Hair follicular keratinocyte (primary cell): ENCODE measurements around the gene MADCAM1. TPM values are rescaled to one million over a fixed set of nuclear protein-coding genes. Genes with fewer than 3 reads are reported as not detected.

Source experiments
- total RNA-seq: library from RNA; depleted of rRNA; stranded (reverse); fragments of >200 nt; gene quantifications from 2 replicates; pipeline ENCODE4 v1.2.3, GENCODE V29; 2015

MADCAM1 gene
- not detected in 2 replicates for total RNA-seq

DNA sequence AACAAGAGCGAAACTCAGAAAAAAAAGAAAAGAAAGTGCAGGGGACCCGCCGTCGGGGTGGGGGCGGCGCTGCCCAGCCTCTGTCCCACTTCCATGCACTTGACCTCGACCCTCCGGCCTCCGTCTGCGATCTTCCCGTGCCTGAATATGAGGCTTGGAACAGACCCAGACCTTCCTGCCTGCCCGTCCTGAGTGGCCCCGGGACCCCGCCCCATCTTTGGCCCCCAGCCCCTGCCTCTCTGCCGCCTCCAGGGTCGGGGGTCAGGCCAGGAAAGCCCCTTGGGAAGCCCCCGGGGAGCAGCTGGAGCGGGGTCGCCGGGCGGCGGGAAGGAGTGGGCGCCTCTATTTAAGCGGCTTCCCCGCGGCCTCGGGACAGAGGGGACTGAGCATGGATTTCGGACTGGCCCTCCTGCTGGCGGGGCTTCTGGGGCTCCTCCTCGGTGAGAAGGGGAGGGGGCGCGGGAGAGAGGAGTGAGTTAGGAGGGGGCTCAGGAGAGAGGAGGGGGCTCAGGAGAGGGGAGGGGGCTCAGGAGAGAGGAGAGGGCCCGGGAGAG, at the start of gene MADCAM1:
Gene MADCAM1 (plus strand): TSS at position 375 of the 554 bp plus-strand sequence. CDS start 14 bp downstream, at position 389.

DNA sequence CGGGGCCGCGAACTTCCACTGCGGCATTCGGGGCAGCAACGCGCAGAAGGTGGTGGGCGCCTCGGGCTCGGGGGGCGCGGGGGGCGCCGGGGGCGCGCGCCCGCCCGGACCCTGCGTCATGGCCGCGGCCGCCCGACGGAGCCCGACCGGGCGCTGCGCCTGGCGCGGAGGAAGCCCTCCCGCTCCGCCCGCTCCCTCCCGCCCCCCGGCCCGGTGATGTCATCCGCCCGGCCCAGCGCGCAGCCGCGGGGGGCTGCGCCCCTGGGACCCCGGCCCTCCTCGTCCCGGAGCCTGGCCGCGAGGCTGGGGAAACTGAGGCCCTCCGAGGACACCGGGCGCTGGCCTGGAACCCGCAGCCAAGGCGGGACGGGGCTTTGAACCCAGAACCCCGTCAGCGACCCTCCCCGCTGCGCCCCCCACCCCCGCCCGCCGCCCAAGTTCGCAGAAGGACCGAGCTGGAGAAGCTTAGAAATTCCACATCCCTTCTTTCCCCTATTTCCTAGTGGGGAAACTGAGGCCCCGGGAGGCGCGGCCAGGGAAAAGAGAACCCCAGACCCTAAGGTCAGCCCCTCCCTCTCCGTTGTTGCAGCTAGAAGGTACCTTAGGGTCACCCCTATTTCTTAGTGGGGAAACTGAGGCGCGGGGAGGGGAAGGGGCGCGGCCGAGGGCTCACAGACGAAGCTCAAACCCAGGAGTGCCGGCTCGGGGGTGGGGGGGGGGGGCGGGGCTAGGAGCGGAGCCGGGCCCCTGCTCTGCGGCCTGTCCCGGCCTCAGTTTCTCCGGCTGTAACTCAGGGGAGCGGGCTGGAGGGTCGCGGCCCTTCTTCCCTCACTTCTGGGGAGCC, 35.2 kb upstream of the MADCAM1 start, which contains the start of gene SHC2:
Gene SHC2 (minus strand): TSS at position 157 of the 844 bp plus-strand sequence. CDS start 37 bp downstream, at position 120.

DNA sequence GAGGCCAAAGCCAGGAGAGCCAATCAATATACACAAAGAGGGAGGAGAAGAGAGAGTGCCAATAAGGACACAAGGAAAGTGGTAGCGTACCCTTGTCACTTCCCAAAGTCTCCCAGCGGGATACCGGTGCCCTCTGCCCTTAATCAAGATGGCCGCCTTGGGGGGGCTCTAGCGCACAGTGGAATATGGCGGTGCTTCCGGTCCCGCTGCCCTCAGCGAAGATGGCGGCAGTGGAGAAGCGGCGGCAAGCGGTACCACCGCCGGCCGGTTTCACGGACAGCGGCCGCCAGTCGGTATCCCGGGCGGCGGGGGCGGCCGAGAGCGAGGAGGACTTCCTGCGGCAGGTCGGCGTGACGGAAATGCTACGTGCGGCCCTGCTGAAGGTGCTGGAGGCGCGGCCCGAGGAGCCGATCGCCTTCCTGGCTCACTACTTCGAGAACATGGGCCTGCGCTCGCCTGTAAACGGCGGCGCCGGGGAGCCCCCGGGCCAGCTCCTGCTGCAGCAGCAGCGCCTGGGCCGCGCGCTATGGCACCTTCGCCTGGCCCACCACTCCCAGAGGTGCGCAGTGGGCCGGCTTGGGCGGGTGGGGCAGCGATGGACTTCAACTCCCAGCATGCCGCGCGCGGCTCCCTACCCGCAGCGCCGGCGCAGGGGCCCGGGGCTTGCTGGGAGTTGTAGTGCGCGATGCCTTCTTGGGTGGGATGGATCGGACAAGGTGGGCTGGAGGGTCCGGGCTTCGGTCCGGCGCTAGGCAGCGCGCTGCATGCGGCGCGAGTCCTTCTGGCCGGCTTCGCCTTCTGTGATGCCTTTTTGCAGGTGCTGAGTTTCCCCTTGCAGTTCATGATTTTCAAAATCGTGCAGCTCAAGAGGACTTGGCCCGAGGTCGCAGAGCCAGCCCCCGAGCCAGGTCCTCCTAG, 11.3 kb downstream of the MADCAM1 start, which contains the start of gene TPGS1:
Gene TPGS1 (plus strand): TSS at position 212 of the 918 bp plus-strand sequence. CDS start 10 bp downstream, at position 222.

DNA sequence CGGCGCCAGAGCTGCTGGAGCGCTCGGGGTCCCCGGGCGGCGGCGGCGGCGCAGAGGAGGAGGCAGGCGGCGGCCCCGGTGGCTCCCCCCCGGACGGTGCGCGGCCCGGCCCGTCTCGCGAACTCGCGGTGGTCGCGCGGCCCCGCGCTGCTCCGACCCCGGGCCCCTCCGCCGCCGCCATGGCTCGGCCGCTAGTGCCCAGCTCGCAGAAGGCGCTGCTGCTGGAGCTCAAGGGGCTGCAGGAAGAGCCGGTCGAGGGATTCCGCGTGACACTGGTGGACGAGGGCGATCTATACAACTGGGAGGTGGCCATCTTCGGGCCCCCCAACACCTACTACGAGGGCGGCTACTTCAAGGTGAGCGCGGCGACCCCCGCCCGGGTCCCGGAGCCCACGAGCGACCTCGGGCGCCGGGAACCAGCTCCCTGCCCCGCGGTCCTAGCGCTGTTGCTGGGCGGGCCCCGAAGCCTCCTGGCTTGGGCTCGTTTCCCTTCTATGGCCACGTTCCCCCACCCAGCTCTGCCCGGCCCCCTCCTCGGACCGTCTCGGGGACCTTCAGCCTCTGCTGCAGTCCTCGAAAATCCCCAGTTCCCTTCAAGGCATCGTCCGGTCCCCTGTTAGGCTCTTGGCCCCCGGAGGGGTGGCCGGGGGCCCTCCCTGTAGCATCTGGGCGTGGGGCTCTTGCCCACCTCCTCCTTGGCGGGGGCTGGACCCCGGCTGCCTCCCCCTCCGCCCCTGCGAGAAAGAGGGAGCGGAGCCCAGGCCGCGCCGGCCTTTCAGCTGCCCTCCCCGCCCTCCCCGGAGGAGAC, 35.7 kb downstream of the MADCAM1 start, which contains the start of gene CDC34:
Gene CDC34 (plus strand): TSS at position 8 of the 808 bp plus-strand sequence. CDS start 172 bp downstream, at position 180.

DNA sequence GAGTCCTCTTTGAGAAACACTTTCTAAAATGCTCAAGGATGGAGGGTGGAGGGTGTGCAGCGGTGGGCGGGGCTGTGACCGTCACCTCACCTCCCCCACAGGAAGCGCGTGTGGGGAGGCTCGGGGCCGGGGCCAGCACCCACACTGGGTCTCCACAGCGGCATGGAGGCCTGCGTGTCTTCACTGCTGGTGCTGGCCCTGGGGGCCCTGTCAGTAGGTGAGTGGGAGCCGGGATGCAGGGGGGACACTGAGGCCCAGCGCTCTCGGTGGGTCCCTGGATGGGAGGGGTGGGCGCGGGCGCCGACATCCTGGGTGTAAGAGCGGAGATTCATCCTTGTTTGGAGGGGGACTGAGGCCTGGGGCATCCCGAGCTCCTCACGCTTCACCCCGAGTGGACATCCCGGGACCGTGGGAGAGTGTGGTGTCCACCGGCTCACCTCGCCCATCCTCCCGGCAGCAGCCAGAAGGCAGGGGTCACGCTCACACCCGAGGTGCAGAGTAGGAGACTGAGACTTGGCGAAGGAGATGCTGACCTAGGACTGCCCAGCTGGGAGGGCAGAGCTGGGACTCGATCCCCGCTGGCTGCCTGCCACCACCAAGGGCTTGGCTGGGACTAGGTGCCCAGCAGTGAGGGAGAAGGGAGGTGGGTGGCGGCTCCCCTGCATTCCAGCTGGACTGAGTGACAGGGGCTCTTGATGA, 47.8 kb downstream of the MADCAM1 start, which contains the start of gene GZMM:
Gene GZMM (plus strand): TSS at position 144 of the 699 bp plus-strand sequence. CDS start 19 bp downstream, at position 163.

Other genes starting within 250 kb of the MADCAM1 start
- gene PLPP2, start 205.1 kb upstream of the MADCAM1 start, total RNA-seq, result 6.6 and 19.4 TPM in 2 replicates
- gene MIER2, start 151.7 kb upstream of the MADCAM1 start, total RNA-seq, result 24.0 and 26.6 TPM in 2 replicates
- 0.15 and 2.0 TPM in 2 replicates for gene C2CD4C, start 87.3 kb upstream of the MADCAM1 start, total RNA-seq
- gene SHC2, start 35.5 kb upstream of the MADCAM1 start, total RNA-seq, result 0.08 TPM in 1 of 2 replicates, not detected in the other
- gene TPGS1, start 11.0 kb downstream of the MADCAM1 start, total RNA-seq, result 42.6 and 50.3 TPM in 2 replicates
- 105 and 109 TPM in 2 replicates for gene CDC34, start 35.3 kb downstream of the MADCAM1 start, total RNA-seq
- gene GZMM, start 47.6 kb downstream of the MADCAM1 start, total RNA-seq, result not detected in 2 replicates
- gene BSG, start 76.1 kb downstream of the MADCAM1 start, total RNA-seq, result 721 and 787 TPM in 2 replicates
- 0.08 TPM in 1 of 2 replicates, not detected in the other for gene HCN2, start 93.4 kb downstream of the MADCAM1 start, total RNA-seq
- gene POLRMT, start 137.1 kb downstream of the MADCAM1 start, total RNA-seq, result 26.4 and 36.2 TPM in 2 replicates
- gene FGF22, start 143.4 kb downstream of the MADCAM1 start, total RNA-seq, result not detected in 2 replicates
- gene RNF126, start 166.7 kb downstream of the MADCAM1 start, total RNA-seq, result 126 and 152 TPM in 2 replicates
- 259 and 303 TPM in 2 replicates for gene FSTL3, start 179.9 kb downstream of the MADCAM1 start, total RNA-seq
- gene PRSS57, start 199.0 kb downstream of the MADCAM1 start, total RNA-seq, result not detected in 2 replicates
- 0.11 TPM in 1 of 2 replicates, not detected in the other for gene PALM, start 212.4 kb downstream of the MADCAM1 start, total RNA-seq